ENCODE data around the gene THADA.

- TF ChIP-seq ZNF274 (IDR thresholded peaks at IDR 0.05; ENCODE audit: low read depth, low read length) (no peak), SUZ12 (IDR thresholded peaks at IDR 0.05; ENCODE audit: extremely low read depth, insufficient read depth, insufficient read length) (no peak), YY1 (IDR thresholded peaks at IDR 0.05; ENCODE audit: insufficient read depth, insufficient read length) (no peak)
Measured at GRCh38 chr2:43186679-43187374, 409.0 kb downstream of the THADA start.

Measured in NT2/D1 (cell line).